ENCODE data around the gene NMU. TPM values are rescaled to one million over a fixed set of nuclear protein-coding genes. Genes with fewer than 3 reads are reported as not detected.

NMU gene
- total RNA-seq, 1 experiment from 2014 or later: 0.54 TPM

- in situ Hi-C loops (cut with HindIII; ENCODE audit: low pct_unique_long_range_greater_than_20kb, low sequenced_read_pairs) (no loop called here), intact Hi-C loops (cut with micrococcal nuclease; ENCODE audit: unreplicated experiment) (no loop called here)
- Histone ChIP-seq H3K27ac (ENCODE audit: low read length) (no peak overlapping the region), H3K4me1 (ENCODE audit: control insufficient read depth, insufficient read depth, low read length) (no peaks in the 10 kb centered on the region), H3K4me3 (ENCODE audit: low read depth in 2 of 2, low read length in 2 of 2) (no peak overlapping the region), H3K9me3 (ENCODE audit: control insufficient read depth, insufficient read depth, low read depth, low read length) (no peaks in the 10 kb centered on the region), H3K27me3 (ENCODE audit: control insufficient read depth, insufficient read depth, low read length) (no peaks in the 10 kb centered on the region), H3K36me3 (ENCODE audit: control insufficient read depth, insufficient read depth, low read length) (no peaks in the 10 kb centered on the region)
- CTCF ChIA-PET: no interaction called here
- DNase-seq (ENCODE audit: low read depth, low spot score) (no peak), ATAC-seq (no peak)
- POLR2A ChIA-PET: no interaction called here
- BruUV-seq (replicated peaks): no TSS peak
- TF ChIP-seq POLR2AphosphoS5 (IDR thresholded peaks at IDR 0.05; ENCODE audit: low read depth, low read length) (no peak), TCF7L2 (IDR thresholded peaks at IDR 0.05; ENCODE audit: low read depth, low read length) (no peak), SIN3A (IDR thresholded peaks at IDR 0.05; ENCODE audit: borderline replicate concordance, insufficient read depth, low read depth, low read length) (no peak)
- TF ChIP-seq, protein P1, sequence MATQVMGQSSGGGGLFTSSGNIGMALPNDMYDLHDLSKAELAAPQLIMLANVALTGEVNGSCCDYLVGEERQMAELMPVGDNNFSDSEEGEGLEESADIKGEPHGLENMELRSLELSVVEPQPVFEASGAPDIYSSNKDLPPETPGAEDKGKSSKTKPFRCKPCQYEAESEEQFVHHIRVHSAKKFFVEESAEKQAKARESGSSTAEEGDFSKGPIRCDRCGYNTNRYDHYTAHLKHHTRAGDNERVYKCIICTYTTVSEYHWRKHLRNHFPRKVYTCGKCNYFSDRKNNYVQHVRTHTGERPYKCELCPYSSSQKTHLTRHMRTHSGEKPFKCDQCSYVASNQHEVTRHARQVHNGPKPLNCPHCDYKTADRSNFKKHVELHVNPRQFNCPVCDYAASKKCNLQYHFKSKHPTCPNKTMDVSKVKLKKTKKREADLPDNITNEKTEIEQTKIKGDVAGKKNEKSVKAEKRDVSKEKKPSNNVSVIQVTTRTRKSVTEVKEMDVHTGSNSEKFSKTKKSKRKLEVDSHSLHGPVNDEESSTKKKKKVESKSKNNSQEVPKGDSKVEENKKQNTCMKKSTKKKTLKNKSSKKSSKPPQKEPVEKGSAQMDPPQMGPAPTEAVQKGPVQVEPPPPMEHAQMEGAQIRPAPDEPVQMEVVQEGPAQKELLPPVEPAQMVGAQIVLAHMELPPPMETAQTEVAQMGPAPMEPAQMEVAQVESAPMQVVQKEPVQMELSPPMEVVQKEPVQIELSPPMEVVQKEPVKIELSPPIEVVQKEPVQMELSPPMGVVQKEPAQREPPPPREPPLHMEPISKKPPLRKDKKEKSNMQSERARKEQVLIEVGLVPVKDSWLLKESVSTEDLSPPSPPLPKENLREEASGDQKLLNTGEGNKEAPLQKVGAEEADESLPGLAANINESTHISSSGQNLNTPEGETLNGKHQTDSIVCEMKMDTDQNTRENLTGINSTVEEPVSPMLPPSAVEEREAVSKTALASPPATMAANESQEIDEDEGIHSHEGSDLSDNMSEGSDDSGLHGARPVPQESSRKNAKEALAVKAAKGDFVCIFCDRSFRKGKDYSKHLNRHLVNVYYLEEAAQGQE (IDR thresholded peaks at IDR 0.05; ENCODE audit: insufficient read depth in 1 of 2, low read depth in 2 of 2, low read length in 1 of 2): no peak
- TF ChIP-seq, protein P2, sequence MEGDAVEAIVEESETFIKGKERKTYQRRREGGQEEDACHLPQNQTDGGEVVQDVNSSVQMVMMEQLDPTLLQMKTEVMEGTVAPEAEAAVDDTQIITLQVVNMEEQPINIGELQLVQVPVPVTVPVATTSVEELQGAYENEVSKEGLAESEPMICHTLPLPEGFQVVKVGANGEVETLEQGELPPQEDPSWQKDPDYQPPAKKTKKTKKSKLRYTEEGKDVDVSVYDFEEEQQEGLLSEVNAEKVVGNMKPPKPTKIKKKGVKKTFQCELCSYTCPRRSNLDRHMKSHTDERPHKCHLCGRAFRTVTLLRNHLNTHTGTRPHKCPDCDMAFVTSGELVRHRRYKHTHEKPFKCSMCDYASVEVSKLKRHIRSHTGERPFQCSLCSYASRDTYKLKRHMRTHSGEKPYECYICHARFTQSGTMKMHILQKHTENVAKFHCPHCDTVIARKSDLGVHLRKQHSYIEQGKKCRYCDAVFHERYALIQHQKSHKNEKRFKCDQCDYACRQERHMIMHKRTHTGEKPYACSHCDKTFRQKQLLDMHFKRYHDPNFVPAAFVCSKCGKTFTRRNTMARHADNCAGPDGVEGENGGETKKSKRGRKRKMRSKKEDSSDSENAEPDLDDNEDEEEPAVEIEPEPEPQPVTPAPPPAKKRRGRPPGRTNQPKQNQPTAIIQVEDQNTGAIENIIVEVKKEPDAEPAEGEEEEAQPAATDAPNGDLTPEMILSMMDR (IDR thresholded peaks at IDR 0.05): no peak
Observed at GRCh38 chr4:55617587-55618197, 18.4 kb downstream of the NMU start.

GRCh38 chr4:55615008-55615407 is 21.1 kb downstream of the NMU start:
- Histone ChIP-seq H3K9me3 (ENCODE audit: control insufficient read depth, insufficient read depth, low read depth, low read length) (no peaks in the 10 kb centered on the region), H3K36me3 (ENCODE audit: control insufficient read depth, insufficient read depth, low read length) (no peaks in the 10 kb centered on the region), H3K27me3 (ENCODE audit: control insufficient read depth, insufficient read depth, low read length) (no peaks in the 10 kb centered on the region), H3K4me3 (ENCODE audit: low read depth in 2 of 2, low read length in 2 of 2) (no peak overlapping the region), H3K4me1 (ENCODE audit: control insufficient read depth, insufficient read depth, low read length) (no peaks in the 10 kb centered on the region), H3K27ac (ENCODE audit: low read length) (no peak overlapping the region)
- ChIA-PET CTCF (no interaction called here), POLR2A (no interaction called here)
- no TSS peak for BruUV-seq (replicated peaks)
- in situ Hi-C loops (cut with HindIII; ENCODE audit: low pct_unique_long_range_greater_than_20kb, low sequenced_read_pairs): no loop called here
- TF ChIP-seq, protein P1 (IDR thresholded peaks at IDR 0.05; ENCODE audit: insufficient read depth in 1 of 2, low read depth in 2 of 2, low read length in 1 of 2): no peak
- TF ChIP-seq SIN3A (IDR thresholded peaks at IDR 0.05; ENCODE audit: borderline replicate concordance, insufficient read depth, low read depth, low read length) (no peak), TCF7L2 (IDR thresholded peaks at IDR 0.05; ENCODE audit: low read depth, low read length) (no peak), POLR2AphosphoS5 (IDR thresholded peaks at IDR 0.05; ENCODE audit: low read depth, low read length) (no peak)
- TF ChIP-seq, protein P2 (IDR thresholded peaks at IDR 0.05): no peak
- intact Hi-C loops (cut with micrococcal nuclease; ENCODE audit: unreplicated experiment): no loop called here
- ATAC-seq (no peak), DNase-seq (ENCODE audit: low read depth, low spot score) (no peak)
